NB4 (cell line): ENCODE measurements around the gene SELENOS.

Experiments used
- POLR2A ChIP-seq: IDR thresholded peaks from 2 replicates; pipeline ENCODE4 v1.6.1; 2011; ENCODE audit warnings: mild to moderate bottlenecking; ENCODE audit not compliant: insufficient read length; ENCODE audit errors: extremely low read depth
- TF ChIP-seq, protein P1 (sequence below): IDR thresholded peaks from one replicate; pipeline ENCODE4 v1.5.1; 2012; ENCODE audit warnings: low read depth, low read length
- TF ChIP-seq, protein P2 (sequence below): IDR thresholded peaks from 2 replicates; pipeline ENCODE4 v1.6.1; 2011; ENCODE audit warnings: low read depth, low read length

DNA sequence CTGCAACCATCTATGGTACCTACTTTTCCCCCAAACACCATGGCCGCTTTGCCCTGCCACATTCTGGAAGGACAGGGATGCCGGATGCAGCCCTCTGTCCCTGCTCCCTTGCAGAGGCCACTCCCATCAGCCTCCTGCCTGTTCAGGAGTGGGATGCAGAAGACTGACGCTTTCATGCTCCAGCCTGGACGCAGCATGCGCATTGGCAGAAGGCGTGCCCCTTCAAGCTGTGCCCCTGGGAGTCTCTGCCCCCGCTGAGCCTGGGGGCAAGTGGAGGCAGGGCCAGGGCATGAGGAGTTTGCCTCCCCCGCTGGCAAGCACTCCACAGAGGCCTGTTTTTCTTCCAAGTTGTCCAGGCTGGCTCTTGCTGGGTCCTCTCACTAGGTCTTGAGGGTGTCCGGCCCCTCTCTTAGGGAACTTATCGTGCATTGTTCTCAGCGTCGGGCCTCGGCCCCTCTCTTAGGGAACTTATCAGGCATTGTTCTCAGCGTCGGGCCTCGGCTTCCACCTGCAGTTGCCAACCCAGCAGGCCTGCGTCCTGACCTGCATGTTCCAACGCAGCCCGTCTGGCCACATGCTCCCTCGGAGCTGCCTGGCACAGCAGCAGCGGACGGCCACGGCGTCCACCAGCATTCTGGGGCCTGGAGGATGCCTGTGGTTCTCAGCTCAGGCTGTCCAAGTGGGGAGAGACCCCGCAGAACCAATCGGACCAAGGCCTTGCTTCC lies 32.3 kb upstream of the SELENOS start:
- TF ChIP-seq, protein P1, sequence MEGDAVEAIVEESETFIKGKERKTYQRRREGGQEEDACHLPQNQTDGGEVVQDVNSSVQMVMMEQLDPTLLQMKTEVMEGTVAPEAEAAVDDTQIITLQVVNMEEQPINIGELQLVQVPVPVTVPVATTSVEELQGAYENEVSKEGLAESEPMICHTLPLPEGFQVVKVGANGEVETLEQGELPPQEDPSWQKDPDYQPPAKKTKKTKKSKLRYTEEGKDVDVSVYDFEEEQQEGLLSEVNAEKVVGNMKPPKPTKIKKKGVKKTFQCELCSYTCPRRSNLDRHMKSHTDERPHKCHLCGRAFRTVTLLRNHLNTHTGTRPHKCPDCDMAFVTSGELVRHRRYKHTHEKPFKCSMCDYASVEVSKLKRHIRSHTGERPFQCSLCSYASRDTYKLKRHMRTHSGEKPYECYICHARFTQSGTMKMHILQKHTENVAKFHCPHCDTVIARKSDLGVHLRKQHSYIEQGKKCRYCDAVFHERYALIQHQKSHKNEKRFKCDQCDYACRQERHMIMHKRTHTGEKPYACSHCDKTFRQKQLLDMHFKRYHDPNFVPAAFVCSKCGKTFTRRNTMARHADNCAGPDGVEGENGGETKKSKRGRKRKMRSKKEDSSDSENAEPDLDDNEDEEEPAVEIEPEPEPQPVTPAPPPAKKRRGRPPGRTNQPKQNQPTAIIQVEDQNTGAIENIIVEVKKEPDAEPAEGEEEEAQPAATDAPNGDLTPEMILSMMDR: no peak
- TF ChIP-seq POLR2A: no peak
- TF ChIP-seq, protein P2, sequence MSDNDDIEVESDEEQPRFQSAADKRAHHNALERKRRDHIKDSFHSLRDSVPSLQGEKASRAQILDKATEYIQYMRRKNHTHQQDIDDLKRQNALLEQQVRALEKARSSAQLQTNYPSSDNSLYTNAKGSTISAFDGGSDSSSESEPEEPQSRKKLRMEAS: no peak
